Right lobe of liver (tissue), 4 donors: Measurements from ENCODE around the gene NRCAM.

Source experiments
- POLR2A ChIP-seq: fragments of 450-650 bp; IDR thresholded peaks from one replicate; pipeline ENCODE4 v1.6.1; 2017; ENCODE audit warnings: antibody characterized with exemption, mild to moderate bottlenecking
- TF ChIP-seq, protein P1 (sequence below), 4 donors: fragments of 200-600 bp in 3 of 4; fragments of 450-650 bp in 1 of 4; IDR thresholded peaks; one replicate each; pipeline versions ENCODE4 v1.5.1 to v1.8.0; 2016 to 2022; ENCODE audit warnings: antibody characterized with exemption in 4 of 4, mild to moderate bottlenecking in 2 of 4
- donor health status: DM: no; HTN: no; CAD: no.
- donor health status: DM: no; HTN: no; CAD: no.
- donor health status: DM: no; HTN: yes; CAD: no.

DNA sequence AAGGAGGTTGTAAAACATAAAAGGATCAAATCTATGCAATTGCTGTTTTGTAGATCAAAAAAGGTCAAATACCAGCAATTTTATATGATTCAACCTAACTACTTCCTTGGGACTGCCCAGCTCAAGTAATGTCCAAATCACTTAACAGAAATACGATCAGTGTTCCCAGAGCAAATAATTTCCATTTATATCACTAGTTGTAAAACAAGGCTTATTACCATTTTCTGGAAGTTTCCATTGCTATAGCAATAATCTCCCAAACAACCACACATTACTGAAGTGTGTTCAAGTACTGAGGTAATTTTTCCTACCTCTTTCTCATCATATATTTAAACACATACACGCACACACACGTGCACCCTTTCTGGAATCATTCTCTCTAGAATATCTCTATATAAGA is 123.3 kb downstream of the NRCAM start:
- TF ChIP-seq, protein P1, sequence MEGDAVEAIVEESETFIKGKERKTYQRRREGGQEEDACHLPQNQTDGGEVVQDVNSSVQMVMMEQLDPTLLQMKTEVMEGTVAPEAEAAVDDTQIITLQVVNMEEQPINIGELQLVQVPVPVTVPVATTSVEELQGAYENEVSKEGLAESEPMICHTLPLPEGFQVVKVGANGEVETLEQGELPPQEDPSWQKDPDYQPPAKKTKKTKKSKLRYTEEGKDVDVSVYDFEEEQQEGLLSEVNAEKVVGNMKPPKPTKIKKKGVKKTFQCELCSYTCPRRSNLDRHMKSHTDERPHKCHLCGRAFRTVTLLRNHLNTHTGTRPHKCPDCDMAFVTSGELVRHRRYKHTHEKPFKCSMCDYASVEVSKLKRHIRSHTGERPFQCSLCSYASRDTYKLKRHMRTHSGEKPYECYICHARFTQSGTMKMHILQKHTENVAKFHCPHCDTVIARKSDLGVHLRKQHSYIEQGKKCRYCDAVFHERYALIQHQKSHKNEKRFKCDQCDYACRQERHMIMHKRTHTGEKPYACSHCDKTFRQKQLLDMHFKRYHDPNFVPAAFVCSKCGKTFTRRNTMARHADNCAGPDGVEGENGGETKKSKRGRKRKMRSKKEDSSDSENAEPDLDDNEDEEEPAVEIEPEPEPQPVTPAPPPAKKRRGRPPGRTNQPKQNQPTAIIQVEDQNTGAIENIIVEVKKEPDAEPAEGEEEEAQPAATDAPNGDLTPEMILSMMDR (IDR thresholded peaks at IDR 0.05) = no peak
- TF ChIP-seq POLR2A = no peak
